NCI-H2196 (cell line): ENCODE measurements around the gene GJC2.
"Not testable (repeated sequence)": the region's sequence is repeated elsewhere in the genome, so short reads cannot be mapped to it uniquely, and the experiment has no call there.

ENCODE experiments used
- DNase-seq: peaks from one replicate; lab custom pipeline; 2025; ENCODE audit not compliant: unreplicated experiment; lab: John Stamatoyannopoulos, UW

Gene GJC2

GRCh38 chr1:228184152-228184551 is 34.4 kb downstream of the GJC2 start:
- DNase-seq: no peak

GRCh38 chr1:228185641-228185965 is 35.9 kb downstream of the GJC2 start:
- no peak for DNase-seq

GRCh38 chr1:228188249-228188648 is 38.5 kb downstream of the GJC2 start:
- not testable (repeated sequence) for DNase-seq

- DNase-seq: no peak
Observed at GRCh38 chr1:228190182-228190581, 40.5 kb downstream of the GJC2 start.

GRCh38 chr1:228190778-228191177 is 41.0 kb downstream of the GJC2 start:
- DNase-seq: no peak

- DNase-seq: no peak
Observed at GRCh38 chr1:228194436-228194835, 44.7 kb downstream of the GJC2 start.

GRCh38 chr1:228194921-228195812 is 45.4 kb downstream of the GJC2 start:
- DNase-seq: no peak

GRCh38 chr1:228197555-228198147 is 47.9 kb downstream of the GJC2 start:
- DNase-seq: no peak

- no peak for DNase-seq
Observed at GRCh38 chr1:228198977-228199590, 49.4 kb downstream of the GJC2 start.

GRCh38 chr1:228204958-228205357 is 55.2 kb downstream of the GJC2 start:
- no peak for DNase-seq

- DNase-seq: no peak
Observed at GRCh38 chr1:228205526-228206436, 56.1 kb downstream of the GJC2 start.

- no peak for DNase-seq
Observed at GRCh38 chr1:228206582-228207351, 57.0 kb downstream of the GJC2 start.

GRCh38 chr1:228207381-228207810 is 57.7 kb downstream of the GJC2 start:
- no peak for DNase-seq

GRCh38 chr1:228207851-228208821 is 58.4 kb downstream of the GJC2 start, which contains the start of gene OBSCN:
OBSCN (plus strand) TSS chr1:228208044; CDS start chr1:228211784, 3,740 bp downstream.
- no peak for DNase-seq

- no peak for DNase-seq
Observed at GRCh38 chr1:228208831-228209551, 59.3 kb downstream of the GJC2 start.
